Fibroblast of lung (primary cell): ENCODE data around the gene CORO2B. TPM values are rescaled to one million over a fixed set of nuclear protein-coding genes. Genes with fewer than 3 reads are reported as not detected.

Experiments
- DNase-seq, 2 donors: peaks; one replicate each; pipeline versions ENCODE4 v3.0.0 to v3.0.0-alpha.2; 2010; ENCODE audit warnings: low read depth in 2 of 2
- H2AFZ ChIP-seq: 2 replicates; pipeline ENCODE4 v1.5.1; 2012; ENCODE audit warnings: low read length, control low read depth, inconsistent platforms
- H3K27ac ChIP-seq: 2 replicates; pipeline ENCODE4 v1.5.1; 2011; ENCODE audit warnings: low read length, control low read depth; ENCODE audit not compliant: insufficient read depth
- H3K27me3 ChIP-seq: 2 replicates; pipeline ENCODE4 v1.5.1; 2011; ENCODE audit warnings: mild to moderate bottlenecking, low read length; ENCODE audit not compliant: control insufficient read depth, insufficient read depth
- H3K36me3 ChIP-seq: 2 replicates; pipeline ENCODE4 v1.5.1; 2011; ENCODE audit warnings: low read length; ENCODE audit not compliant: control insufficient read depth, insufficient read depth
- H3K4me1 ChIP-seq: 2 replicates; pipeline ENCODE4 v1.5.1; 2011; ENCODE audit warnings: low read length; ENCODE audit not compliant: control insufficient read depth, insufficient read depth; ENCODE audit errors: extremely low read depth
- H3K4me2 ChIP-seq: 2 replicates; pipeline ENCODE4 v1.5.1; 2011; ENCODE audit warnings: low read length, control low read depth; ENCODE audit not compliant: insufficient read depth; ENCODE audit errors: extremely low read depth
- H3K4me3 ChIP-seq, 4 experiments: fragments of 200-600 bp in 1 of 4; sonication (generic) in 1 of 4; replicated peaks in 1 of 4; 2 replicates each; pipeline ENCODE4 v1.5.1; 2011 to 2016; ENCODE audit warnings: low read length in 4 of 4, low read depth in 3 of 4, mild to moderate bottlenecking in 3 of 4, control low read depth in 2 of 4, inconsistent platforms in 1 of 4, mixed read lengths in 1 of 4; ENCODE audit not compliant: insufficient read depth in 1 of 4; ENCODE audit errors: control extremely low read depth in 1 of 4
- H3K79me2 ChIP-seq: 2 replicates; pipeline ENCODE4 v1.5.1; 2012; ENCODE audit warnings: mild to moderate bottlenecking, low read length, inconsistent platforms; ENCODE audit not compliant: control insufficient read depth, insufficient read depth
- H3K9ac ChIP-seq: 2 replicates; pipeline ENCODE4 v1.5.1; 2011; ENCODE audit warnings: mild to moderate bottlenecking, low read length, control low read depth; ENCODE audit not compliant: insufficient read depth
- H3K9me3 ChIP-seq: 2 replicates; pipeline ENCODE4 v1.5.1; 2012; ENCODE audit warnings: low read depth, low read length; ENCODE audit not compliant: control insufficient read depth, insufficient read depth
- H4K20me1 ChIP-seq: 2 replicates; pipeline ENCODE4 v1.5.1; 2011; ENCODE audit warnings: low read length; ENCODE audit not compliant: control insufficient read depth, insufficient read depth; ENCODE audit errors: extremely low read depth
- EZH2 ChIP-seq: IDR thresholded peaks from 2 replicates; pipeline ENCODE4 v1.5.1; 2012; ENCODE audit warnings: low read length, control low read depth, mild to moderate bottlenecking; ENCODE audit errors: missing control alignments
- polyA plus RNA-seq, 2 donors: library from polyadenylated mRNA; depleted of rRNA in 1 of 2; stranded (reverse) in 1 of 2; unstranded in 1 of 2; fragments of >200 nt; gene quantifications; 2 replicates each; pipeline ENCODE4 v1.2.1, GENCODE V29; 2011 to 2012; ENCODE audit warnings: missing spikeins in 1 of 2
- total RNA-seq: library from RNA; depleted of rRNA; stranded (reverse); fragments of >200 nt; gene quantifications from 2 replicates; pipeline ENCODE4 v1.2.1, GENCODE V29; 2014
- TF ChIP-seq, protein P1 (sequence below), 2 donors: IDR thresholded peaks in 1 of 2; conservative IDR thresholded peaks in 1 of 2; 1 replicate in 1 of 2; 2 replicates in 1 of 2; pipeline ENCODE4 v1.5.1; 2011 to 2012; ENCODE audit warnings: low read length in 2 of 2, control low read depth in 1 of 2, inconsistent platforms in 1 of 2, low read depth in 1 of 2, mild to moderate bottlenecking in 1 of 2

The CORO2B gene
- total and polyA plus RNA-seq, 2 donors (not counting 1 experiment from before 2014, with no cell fraction given): 17.5 to 25.3 TPM

DNA sequence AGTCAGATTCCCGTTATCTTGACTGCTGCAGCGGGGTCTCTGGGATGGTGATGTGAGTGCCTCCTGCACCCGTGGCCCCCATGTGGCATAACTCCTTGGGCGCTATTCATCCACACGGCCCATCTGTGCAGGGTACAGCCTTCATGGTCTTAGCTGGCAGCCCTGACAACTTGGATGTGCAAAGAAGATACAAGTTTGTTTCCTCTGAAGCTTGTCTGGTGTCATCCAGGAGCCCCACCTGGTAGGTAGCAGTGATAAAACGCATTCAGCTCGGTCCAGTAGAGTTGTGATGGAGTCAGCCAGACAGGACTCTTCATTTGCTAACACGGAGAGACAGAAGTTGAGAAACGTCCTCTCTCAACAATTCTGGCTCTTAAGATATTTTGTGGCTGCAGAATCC is 53.3 kb downstream of the CORO2B start:
- peaks cover 35% of the 10 kb centered on the region for H3K4me1 ChIP-seq

DNA sequence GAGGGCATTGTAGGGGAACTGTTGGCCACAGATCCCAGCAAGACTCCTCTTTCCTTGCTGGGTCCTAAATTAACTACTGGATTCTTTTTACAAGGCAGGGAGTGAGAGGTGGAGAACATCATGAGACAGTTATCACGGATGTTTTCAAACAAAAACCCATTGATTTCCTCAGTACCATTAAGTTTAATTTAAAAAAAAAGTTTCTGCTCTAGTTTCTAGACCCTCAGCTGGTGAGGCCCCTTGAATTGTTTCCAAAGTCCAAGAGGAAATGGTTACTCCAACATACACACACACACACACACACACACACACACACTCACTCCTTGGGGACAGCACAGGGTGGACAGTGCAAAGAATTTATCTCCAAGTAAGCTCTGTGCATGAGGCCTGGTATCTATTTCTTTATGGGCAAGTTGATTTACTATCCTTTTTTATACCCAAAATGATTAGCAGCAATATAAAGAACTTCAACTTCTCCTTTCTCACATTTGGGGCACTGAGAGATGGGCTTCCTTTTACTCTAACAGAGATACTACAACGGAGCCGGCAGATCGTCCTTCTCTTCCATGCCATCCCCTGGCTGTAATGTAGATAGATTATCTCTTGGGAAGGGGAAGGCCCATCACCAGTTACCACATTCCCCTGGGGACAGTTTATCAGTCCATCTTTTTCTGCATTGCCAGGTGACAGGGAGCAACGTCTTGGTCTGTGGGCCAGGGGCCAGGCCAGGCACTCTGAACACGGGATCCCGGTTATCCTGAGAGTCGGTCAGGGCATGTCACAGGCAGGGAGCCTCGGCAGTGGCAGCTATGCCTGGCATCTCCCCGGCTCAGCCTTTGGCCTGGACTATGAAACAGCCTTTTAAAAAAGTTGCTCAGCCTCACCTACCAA is 54.7 kb downstream of the CORO2B start:
- H3K79me2 ChIP-seq: peaks cover 63% of the 10 kb centered on the region

More for the DNA sequence above, 53.3 kb downstream of the CORO2B start:
- peaks cover 1% of the 10 kb centered on the region for H3K36me3 ChIP-seq
- H3K4me3 ChIP-seq: no peak overlapping the region
- H3K79me2 ChIP-seq: peaks cover 71% of the 10 kb centered on the region
- H4K20me1 ChIP-seq: no peaks in the 10 kb centered on the region
- no peak for DNase-seq
- no peak overlapping the region for H3K4me2 ChIP-seq
- no peak overlapping the region for H3K27ac ChIP-seq
- no peaks in the 10 kb centered on the region for H3K27me3 ChIP-seq
- TF ChIP-seq, protein P1, sequence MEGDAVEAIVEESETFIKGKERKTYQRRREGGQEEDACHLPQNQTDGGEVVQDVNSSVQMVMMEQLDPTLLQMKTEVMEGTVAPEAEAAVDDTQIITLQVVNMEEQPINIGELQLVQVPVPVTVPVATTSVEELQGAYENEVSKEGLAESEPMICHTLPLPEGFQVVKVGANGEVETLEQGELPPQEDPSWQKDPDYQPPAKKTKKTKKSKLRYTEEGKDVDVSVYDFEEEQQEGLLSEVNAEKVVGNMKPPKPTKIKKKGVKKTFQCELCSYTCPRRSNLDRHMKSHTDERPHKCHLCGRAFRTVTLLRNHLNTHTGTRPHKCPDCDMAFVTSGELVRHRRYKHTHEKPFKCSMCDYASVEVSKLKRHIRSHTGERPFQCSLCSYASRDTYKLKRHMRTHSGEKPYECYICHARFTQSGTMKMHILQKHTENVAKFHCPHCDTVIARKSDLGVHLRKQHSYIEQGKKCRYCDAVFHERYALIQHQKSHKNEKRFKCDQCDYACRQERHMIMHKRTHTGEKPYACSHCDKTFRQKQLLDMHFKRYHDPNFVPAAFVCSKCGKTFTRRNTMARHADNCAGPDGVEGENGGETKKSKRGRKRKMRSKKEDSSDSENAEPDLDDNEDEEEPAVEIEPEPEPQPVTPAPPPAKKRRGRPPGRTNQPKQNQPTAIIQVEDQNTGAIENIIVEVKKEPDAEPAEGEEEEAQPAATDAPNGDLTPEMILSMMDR (conservative IDR thresholded peaks at IDR 0.05 in 1 of 2, IDR thresholded peaks at IDR 0.05 in 1 of 2; ENCODE audit: low read depth in 1 of 2, low read length in 2 of 2): no peak
- TF ChIP-seq EZH2: no peak
- no peaks in the 10 kb centered on the region for H3K9me3 ChIP-seq
- no peak overlapping the region for H3K9ac ChIP-seq
- H2AFZ ChIP-seq: no peak overlapping the region

DNA sequence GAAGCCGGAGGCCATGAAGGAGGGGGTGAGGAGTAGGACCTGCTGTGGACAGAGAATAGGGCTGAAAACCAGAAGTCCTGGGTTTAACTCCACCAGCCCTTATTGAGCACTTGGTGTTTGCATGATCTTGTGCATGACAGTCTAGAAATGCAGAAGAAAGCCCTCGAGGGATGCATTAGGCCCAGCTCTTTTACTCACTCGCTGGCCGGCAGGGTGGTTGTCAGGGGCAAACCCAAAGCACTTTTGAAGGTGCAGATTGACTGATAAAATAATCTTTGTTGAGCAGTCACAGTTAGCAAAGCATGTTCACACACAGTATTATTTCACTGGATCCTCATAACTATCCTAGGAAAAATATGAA is 55.3 kb downstream of the CORO2B start:
- Histone ChIP-seq H3K27me3 (no peaks in the 10 kb centered on the region), H4K20me1 (no peaks in the 10 kb centered on the region), H3K4me3 (no peak overlapping the region), H3K9me3 (no peaks in the 10 kb centered on the region), H2AFZ (no peak overlapping the region), H3K9ac (no peak overlapping the region), H3K27ac (no peak overlapping the region), H3K4me2 (no peak overlapping the region), H3K79me2 (peaks cover 62% of the 10 kb centered on the region), H3K36me3 (peaks cover 1% of the 10 kb centered on the region), H3K4me1 (peaks cover 43% of the 10 kb centered on the region)
- no peak for TF ChIP-seq EZH2
- DNase-seq: no peak

More for the DNA sequence above, 54.7 kb downstream of the CORO2B start:
- H3K9me3 ChIP-seq: no peaks in the 10 kb centered on the region
- no peak overlapping the region for H3K4me3 ChIP-seq
- no peaks in the 10 kb centered on the region for H4K20me1 ChIP-seq
- peaks cover 1% of the 10 kb centered on the region for H3K36me3 ChIP-seq
- no peak overlapping the region for H3K9ac ChIP-seq
- H3K27ac ChIP-seq: no peak overlapping the region
- H3K4me1 ChIP-seq: peaks cover 38% of the 10 kb centered on the region
- no peak overlapping the region for H3K4me2 ChIP-seq
- no peaks in the 10 kb centered on the region for H3K27me3 ChIP-seq
- no peak for DNase-seq
- TF ChIP-seq, protein P1 (conservative IDR thresholded peaks at IDR 0.05 in 1 of 2, IDR thresholded peaks at IDR 0.05 in 1 of 2; ENCODE audit: low read depth in 1 of 2, low read length in 2 of 2): no peak
- no peak for TF ChIP-seq EZH2
- H2AFZ ChIP-seq: no peak overlapping the region
